HG03045 (cell line): Measurements from ENCODE around the gene TLX2.

ENCODE experiments used
- ATAC-seq: cut with Tn5 transposase; IDR thresholded peaks from one replicate; pipeline ENCODE4 v1.9.1; 2021; ENCODE audit warnings: mild to moderate bottlenecking, moderate library complexity; ENCODE audit not compliant: unreplicated experiment

Gene TLX2

DNA sequence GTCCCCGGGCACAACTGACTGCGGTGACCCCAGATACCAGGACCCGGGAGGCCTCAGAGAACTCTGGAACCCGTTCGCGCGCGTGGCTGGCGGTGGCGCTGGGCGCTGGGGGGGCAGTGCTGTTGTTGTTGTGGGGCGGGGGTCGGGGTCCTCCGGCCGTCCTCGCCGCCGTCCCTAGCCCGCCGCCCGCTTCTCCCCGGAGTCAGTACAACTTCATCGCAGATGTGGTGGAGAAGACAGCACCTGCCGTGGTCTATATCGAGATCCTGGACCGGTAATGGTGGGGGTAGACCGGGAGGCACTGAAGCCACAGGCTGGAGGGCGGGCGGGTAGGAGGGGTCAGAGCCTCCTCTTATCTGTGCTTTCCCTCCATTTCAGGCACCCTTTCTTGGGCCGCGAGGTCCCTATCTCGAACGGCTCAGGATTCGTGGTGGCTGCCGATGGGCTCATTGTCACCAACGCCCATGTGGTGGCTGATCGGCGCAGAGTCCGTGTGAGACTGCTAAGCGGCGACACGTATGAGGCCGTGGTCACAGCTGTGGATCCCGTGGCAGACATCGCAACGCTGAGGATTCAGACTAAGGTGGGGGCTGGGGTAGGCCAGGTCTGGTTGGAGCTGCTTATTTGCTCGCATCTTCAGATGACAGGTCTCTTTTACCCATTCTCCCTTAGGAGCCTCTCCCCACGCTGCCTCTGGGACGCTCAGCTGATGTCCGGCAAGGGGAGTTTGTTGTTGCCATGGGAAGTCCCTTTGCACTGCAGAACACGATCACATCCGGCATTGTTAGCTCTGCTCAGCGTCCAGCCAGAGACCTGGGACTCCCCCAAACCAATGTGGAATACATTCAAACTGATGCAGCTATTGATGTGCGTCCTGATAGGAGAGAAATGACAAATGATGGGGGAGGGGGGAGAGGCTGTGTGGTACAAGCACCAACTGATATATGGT lies 16.3 kb downstream of the TLX2 start:
- peak; percentile 21 for ATAC-seq

GRCh38 chr2:74531666-74532065 lies 17.4 kb downstream of the TLX2 start:
- no peak for ATAC-seq

GRCh38 chr2:74532222-74532621 lies 18.0 kb downstream of the TLX2 start:
- no peak for ATAC-seq

DNA sequence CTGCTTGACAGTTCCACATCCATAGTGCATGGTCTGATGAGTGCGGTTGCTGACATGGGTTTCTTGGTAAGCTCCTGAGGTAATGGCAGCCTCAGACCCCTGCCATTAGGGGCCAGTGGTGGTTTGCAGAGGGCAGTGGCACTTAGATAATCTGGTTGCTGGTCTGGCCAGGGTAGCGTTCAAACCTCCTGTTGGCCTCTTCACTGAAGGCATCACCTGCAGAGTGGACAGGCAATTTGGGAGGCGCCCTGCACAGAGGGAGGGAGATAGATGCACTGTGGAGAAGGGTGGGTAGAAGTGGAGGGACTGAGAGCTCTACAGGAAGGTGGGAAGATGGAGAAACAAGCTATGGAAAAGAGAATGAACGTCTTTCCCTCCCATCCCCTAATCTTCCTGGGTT lies 19.2 kb downstream of the TLX2 start:
- no peak for ATAC-seq

- no peak for ATAC-seq
Observed at GRCh38 chr2:74534411-74534810, 20.2 kb downstream of the TLX2 start.

DNA sequence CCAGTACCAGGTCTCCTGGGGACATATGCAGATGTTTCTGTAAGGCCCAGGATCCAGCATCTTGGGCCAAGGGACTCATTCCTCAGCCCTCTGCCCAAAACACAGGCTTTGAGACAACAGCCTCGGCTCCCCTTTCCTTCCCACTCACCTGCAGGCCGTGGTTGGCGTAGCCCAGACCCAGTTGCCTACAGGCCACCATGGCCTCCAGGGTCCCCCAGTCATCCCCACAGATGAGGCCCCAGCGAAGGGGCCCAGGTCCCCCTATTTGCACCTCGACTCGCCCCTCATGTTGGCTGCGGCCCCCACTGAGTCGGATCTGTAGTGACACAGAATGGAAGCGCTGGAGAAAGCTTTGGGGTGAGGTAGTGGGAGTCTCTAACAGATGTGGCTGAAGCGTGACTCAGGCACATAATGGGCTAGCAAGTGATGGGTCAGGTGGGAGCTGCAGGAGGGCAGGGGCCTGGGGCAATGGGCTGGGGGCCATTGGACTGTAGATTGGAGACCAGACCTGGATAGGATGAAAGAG lies 21.3 kb downstream of the TLX2 start:
- ATAC-seq: no peak

DNA sequence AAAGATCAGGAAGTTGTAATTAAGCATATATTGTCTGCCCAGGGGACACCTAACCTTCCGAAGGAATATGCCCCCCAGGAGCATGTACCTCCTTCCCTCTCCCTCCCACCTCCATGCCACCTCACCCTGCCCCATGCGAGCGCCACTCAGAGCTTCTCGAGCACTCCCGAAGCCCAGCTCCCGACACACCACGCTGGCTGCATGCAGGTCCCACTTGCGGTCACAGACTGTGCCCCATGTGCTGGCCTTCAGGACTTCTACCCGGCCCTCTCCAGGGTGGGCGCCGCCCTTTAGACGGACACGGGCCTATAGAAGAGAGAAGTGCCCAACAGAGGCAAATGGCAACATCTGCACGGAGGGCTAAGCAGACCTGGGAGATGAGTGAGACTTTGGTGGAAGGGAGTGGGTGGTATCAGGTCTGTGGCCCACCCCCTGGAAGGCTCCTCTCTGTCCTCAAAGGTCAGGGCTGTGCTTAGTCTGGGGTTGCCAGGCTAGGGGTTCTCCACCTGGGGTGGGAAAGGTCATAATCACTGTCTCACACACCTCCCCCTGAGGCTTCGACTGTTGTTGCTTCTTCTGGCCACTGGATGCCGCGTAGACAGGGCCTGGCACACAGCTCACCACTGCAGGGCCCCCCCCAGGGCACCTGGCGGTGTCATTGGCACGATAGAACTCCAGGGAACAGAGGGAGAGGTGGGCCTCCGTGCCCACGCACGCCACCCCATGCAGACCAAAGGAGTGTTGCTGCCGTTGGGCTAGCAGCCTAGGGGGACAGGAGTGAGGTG lies 22.1 kb downstream of the TLX2 start:
- no peak for ATAC-seq

DNA sequence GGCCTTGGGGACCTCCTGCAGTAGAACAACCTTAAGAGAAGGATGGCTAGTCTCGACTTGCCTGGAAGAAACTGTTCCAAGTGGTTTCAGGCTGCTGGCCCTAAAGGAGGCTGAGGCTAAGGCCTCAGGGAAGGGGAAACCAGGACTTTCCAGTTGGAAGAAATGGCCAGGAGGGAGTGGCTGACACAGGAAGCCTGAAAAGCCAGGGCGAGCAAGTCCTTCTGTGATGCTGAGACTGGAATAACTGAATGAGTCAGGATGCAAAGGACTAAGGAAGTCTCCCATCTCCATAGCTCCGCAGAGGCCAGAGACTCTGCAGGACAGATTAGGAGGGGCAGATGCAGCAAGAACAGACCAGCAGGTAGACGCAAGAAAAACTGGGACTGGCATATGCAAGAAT lies 22.9 kb downstream of the TLX2 start:
- no peak for ATAC-seq

DNA sequence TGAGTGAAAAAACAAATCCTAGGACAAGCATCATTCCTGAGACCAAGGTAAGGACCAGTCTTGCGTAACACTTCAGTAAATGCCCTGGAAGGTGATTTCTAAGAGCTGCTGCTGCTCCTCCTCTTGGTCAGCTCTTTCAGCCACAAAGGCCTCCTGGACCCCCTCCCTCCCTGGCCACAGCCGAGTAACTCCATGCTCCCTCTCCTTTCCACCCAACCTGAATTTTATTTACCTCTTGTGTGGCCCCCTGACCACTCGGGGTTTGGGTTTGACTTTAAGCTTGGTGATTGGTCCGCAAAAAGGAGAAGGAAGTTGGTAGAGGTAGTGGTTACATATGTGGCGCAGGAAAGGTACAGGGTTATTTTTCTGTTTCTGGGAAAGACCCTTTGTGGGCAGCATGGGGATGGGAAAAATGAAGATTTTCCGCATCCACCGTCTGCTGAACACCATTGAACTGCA lies 24.7 kb downstream of the TLX2 start:
- ATAC-seq: no peak

DNA sequence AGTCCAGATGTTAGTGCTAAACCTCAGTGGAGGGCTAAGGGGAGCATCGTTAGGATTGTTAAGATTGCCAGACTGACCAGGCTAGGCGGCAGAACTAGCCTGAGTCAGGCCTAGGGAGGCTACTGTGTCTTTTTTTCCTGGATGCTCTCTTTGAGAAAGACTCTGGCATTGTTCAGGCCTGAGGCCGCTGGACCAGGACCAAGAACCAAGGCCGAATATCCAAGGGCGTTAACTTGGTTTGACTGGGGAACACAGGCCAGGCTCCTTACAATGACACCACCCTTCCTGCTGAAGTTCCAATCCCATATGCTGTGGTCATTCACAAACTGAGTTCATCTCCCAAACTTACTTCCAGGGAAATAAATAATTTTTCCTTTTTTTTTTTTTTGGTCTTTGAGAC lies 26.0 kb downstream of the TLX2 start:
- no peak for ATAC-seq

DNA sequence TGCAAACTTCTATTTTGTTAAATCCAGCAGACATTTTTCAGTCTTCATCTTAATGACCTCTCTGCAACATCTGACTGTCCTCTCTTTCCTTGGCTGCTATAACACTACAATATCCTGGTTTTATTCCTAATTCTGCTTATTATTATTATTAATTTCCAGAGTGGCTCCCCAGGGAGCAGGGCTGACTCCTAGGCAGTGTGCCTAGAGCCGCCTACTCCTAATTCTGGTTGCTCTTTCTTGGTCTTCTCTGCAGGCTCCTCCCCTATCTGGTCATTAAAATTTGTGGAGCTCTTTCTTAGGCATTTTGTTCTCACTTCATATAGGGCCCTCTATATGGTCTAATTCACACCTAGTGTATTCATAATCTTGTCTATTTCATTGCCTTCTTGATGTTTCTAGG lies 28.7 kb downstream of the TLX2 start:
- no peak for ATAC-seq

GRCh38 chr2:74544634-74545033 lies 30.4 kb downstream of the TLX2 start:
- no peak for ATAC-seq

GRCh38 chr2:74546004-74546403 lies 31.8 kb downstream of the TLX2 start:
- ATAC-seq: no peak

DNA sequence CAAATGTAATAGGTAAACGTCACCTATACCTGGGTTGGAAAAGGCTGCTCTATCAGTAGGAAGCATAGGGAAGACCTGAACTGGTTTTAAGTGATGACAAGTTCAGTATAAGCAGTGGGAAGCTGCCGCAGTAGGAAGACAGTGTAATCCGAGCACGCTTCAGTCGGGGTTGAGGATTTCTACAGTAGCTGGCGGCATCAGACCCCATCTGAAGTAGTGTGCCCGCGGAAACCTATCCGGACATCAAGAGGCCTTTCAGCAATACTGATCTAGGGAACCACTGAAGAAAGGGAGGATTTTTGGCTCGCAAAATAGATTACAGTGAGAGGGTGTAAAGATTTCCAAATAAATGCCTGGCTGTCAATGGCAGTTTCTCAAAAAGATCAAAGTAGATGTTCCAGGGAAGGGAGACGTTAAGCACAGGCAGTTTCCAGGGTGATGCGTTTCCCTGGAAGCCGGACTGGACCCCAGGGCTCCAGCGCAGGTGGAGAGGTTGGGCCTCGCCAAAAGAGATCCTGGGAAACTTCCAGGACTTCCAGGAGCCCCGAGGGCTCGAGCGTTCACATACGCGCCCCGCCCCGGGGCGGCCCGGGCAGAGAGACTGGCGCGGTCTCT lies 34.1 kb downstream of the TLX2 start:
- no peak for ATAC-seq

DNA sequence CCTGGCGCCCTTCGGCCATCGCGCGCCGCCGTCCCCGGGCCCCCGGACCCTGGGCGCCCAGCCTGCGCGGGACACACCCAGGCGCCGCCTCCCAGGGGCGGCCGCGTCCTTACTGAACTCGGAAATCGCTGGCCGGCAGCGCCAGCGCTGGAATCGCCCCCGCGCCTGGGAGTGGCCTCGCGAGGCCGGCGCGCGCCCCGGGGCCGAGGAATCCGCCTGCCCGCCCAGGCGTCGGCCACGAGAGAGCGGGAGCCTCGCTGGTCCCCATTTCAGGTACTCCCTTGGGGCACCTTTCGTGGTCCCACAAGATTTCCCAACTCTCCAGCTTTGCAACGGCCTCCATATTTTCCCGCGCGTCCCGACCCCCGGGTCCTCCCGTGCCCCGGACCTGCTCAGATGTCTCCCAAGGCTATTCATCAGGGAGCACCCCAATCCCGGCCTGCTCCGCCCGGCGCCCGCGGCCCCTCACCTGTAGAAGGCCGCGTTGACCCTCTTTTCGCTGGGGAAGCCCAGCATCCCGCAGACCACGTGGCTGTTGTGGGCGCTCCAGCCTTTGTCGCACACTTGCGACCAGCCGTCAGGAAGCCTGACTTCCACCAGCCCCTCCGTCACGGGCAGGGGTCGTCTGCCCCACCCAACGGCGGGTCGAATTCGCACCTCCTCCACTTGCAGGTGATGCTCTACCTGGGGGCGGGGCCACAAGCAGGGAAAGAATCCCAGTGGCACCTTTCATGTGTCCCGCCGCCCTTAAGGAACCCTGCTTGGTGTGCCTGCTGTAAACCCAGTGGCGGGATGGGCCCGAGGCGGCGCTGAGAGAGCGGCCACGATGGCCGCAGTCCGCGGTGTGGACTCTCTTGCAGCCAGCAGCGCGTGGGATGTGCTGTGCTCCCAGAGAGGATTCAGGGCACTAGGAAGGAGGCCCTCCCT lies 34.9 kb downstream of the TLX2 start:
- peak; percentile 35 for ATAC-seq

DNA sequence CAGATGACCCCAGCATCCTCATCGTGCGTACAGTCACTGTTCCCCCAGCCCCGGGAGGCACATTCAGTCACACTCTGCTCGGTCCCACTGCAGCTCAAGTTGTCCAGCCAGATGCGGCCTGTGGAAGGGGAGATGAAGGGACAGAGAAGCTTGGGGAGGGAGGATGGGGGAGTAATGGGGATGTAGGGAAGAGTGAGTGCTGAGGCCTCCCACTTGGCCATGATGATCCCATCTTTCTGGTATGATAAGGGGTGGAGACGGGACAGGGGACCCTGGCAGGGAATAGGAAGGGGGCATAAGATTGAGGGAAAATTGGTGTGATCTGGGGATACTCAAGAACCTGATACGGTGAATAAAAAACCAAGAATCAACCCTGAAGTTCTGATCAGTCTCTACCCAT lies 36.0 kb downstream of the TLX2 start:
- ATAC-seq: no peak

DNA sequence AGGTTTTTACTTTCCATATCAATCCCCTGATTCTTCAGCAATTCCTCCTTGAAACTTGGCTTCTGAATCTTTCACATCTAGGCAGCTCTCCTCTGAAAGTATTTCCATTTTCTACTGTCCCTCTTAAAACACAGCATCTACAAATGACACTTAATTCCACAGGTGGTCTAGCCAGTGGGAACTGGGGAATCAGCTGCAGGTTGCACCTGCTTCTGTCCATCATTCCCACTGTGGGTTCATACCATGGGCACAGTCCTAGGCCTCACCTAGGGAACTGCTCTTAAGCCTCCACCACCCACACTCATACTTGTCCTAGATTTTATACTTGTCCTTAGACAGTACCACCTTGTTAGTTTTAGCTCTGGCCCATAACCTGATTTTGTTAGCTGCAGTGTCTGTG lies 37.3 kb downstream of the TLX2 start:
- ATAC-seq: no peak

DNA sequence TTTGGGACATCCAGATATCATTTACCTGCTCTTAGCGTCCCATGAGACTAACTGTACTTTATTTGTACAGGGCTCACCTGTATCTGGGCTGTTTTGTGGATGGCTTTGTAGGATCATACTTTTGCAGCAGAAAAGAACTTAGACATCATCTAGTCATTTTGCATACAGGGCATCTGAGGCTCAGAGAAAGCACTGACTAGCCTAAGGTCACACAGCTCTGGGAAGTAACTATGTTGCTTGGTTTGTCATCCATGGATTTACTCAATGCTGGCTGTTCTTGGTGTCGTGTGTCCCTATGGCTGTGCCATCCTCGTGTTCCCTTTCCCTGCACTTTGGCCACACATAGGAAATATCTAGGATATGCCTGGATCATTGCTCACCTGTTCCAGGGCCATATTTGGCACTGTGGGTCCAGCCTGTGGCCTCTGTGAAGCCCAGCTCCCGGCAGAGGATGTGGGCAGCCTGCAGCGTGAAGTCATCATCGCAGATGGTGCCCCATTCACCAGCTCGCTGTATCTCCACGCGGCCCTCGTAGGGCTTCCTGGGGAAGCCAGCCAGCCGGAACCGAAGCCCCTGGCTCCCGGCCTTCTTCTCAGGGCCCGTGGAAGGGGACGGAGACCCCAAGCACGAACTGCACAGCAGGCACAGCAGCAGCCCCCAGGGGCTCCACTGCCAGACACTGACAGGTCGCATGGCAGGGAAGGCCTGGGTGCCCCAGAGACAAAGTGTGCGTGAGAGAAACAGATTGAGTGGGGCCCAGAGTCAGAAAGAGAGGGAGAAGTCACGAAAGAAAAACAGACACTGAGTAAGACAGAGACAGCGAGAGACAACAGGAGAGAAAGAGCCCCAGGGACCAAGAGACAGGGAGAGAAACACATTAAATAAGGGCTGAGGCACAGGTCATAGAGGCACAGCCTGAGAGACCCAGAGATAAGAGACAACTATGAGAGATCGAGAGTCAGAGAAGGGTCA lies 38.0 kb downstream of the TLX2 start:
- ATAC-seq: no peak
